ENCODE results near the gene CHIC1.
"Not testable (repeated sequence)": the region's sequence is repeated elsewhere in the genome, so short reads cannot be mapped to it uniquely, and the experiment has no call there.

- TF ChIP-seq EP300, POLR2AphosphoS5 (IDR thresholded peaks at IDR 0.05): not testable (repeated sequence)
- TF ChIP-seq, protein P1, sequence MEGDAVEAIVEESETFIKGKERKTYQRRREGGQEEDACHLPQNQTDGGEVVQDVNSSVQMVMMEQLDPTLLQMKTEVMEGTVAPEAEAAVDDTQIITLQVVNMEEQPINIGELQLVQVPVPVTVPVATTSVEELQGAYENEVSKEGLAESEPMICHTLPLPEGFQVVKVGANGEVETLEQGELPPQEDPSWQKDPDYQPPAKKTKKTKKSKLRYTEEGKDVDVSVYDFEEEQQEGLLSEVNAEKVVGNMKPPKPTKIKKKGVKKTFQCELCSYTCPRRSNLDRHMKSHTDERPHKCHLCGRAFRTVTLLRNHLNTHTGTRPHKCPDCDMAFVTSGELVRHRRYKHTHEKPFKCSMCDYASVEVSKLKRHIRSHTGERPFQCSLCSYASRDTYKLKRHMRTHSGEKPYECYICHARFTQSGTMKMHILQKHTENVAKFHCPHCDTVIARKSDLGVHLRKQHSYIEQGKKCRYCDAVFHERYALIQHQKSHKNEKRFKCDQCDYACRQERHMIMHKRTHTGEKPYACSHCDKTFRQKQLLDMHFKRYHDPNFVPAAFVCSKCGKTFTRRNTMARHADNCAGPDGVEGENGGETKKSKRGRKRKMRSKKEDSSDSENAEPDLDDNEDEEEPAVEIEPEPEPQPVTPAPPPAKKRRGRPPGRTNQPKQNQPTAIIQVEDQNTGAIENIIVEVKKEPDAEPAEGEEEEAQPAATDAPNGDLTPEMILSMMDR (IDR thresholded peaks at IDR 0.05): not testable (repeated sequence)
Measured at GRCh38 chrX:73531655-73532054, 31.3 kb upstream of the CHIC1 start.
